HUES64 (cell line): ENCODE data around the gene SLC35F4.

Experiments
- H3K27ac ChIP-seq: 2 replicates; pipeline ENCODE4 v1.7.0; 2013; ENCODE audit warnings: low read depth, low read length, inconsistent platforms
- H3K27me3 ChIP-seq: 2 replicates; pipeline ENCODE4 v1.6.1; 2013; ENCODE audit warnings: mild to moderate bottlenecking, low read length; ENCODE audit not compliant: insufficient read depth
- H3K36me3 ChIP-seq: 2 replicates; pipeline ENCODE4 v1.6.1; 2013; ENCODE audit warnings: mild to moderate bottlenecking, low read length; ENCODE audit not compliant: insufficient read depth
- H3K4me1 ChIP-seq: 2 replicates; pipeline ENCODE4 v1.6.1; 2013; ENCODE audit warnings: mild to moderate bottlenecking, low read length, moderate library complexity; ENCODE audit not compliant: insufficient read depth
- H3K4me3 ChIP-seq: 2 replicates; pipeline ENCODE4 v1.5.1; 2013; ENCODE audit warnings: mild to moderate bottlenecking, low read length, moderate library complexity
- H3K9ac ChIP-seq: 2 replicates; pipeline ENCODE4 v1.6.1; 2013; ENCODE audit warnings: mild to moderate bottlenecking, low read depth, low read length
- H3K9me3 ChIP-seq: 2 replicates; pipeline ENCODE4 v1.6.1; 2013; ENCODE audit warnings: low read depth, low read length; ENCODE audit not compliant: insufficient read depth
- WGBS: fragments of 150-250, 120-280 bp; methylation state at CpG from one replicate; pipeline ENCODE4 v1.1.7; 2013; ENCODE audit warnings: missing lambda C conversion rate; 5-methylcytosine and 5-hydroxymethylcytosine counted together

SLC35F4 gene

DNA sequence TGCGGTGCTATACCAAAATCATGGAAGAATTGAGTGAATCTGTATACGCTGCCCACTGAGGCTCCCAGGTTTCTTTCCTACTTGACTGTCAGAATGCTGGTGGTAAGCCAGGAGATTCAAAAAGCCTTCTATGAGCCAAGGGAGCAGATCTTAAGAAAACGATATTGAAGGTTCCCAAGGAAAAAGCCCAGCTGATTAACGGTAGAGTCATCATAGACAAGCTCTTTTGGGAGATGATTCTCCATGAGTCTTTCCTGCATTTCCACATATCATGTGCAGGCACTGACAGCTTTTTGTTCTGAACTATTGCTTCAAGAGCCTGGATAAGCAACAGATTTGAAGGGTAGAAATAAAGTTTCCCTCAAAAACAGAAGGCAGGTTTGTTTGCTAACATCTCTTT, 17.5 kb downstream of the SLC35F4 start:
- H3K27me3 ChIP-seq: no peaks in the 10 kb centered on the region
- no peaks in the 10 kb centered on the region for H3K36me3 ChIP-seq
- WGBS: 94% methylated on average over 4 of the region's 4 CpGs
- no peak overlapping the region for H3K27ac ChIP-seq
- no peak overlapping the region for H3K9ac ChIP-seq
- H3K4me3 ChIP-seq: no peak overlapping the region
- no peaks in the 10 kb centered on the region for H3K4me1 ChIP-seq
- no peaks in the 10 kb centered on the region for H3K9me3 ChIP-seq

DNA sequence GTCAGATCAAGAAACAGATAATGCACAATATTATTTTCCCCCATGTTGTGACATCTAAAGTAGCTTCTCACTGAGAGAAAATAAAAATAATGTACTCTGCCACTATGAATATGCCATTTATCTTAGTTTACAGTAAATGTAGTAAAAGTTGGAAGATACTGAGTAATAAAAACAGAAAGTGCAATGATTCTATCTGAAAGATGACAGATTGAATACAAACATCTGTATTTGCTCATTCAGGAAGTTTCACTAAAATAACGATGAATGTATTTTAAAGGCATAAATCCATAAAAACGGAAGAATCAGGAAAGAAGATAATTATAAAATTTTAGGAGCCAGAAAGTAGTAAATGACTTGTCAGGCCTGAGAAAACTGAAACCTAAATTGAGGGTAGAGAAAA, 18.2 kb downstream of the SLC35F4 start:
- Histone ChIP-seq H3K4me1 (no peaks in the 10 kb centered on the region), H3K9ac (no peak overlapping the region), H3K36me3 (no peaks in the 10 kb centered on the region), H3K4me3 (no peak overlapping the region), H3K9me3 (no peaks in the 10 kb centered on the region), H3K27me3 (no peaks in the 10 kb centered on the region), H3K27ac (no peak overlapping the region)
- 97% methylated on average over 2 of the region's 2 CpGs for WGBS

- Histone ChIP-seq H3K9ac (no peak overlapping the region), H3K4me3 (no peak overlapping the region), H3K27ac (no peak overlapping the region), H3K4me1 (no peaks in the 10 kb centered on the region), H3K36me3 (no peaks in the 10 kb centered on the region), H3K27me3 (no peaks in the 10 kb centered on the region), H3K9me3 (no peaks in the 10 kb centered on the region)
Observed at GRCh38 chr14:57847096-57847495, 18.8 kb downstream of the SLC35F4 start.

- Histone ChIP-seq H3K4me1 (no peaks in the 10 kb centered on the region), H3K9ac (no peak overlapping the region), H3K27ac (no peak overlapping the region), H3K27me3 (no peaks in the 10 kb centered on the region), H3K9me3 (no peaks in the 10 kb centered on the region), H3K4me3 (no peak overlapping the region), H3K36me3 (no peaks in the 10 kb centered on the region)
- WGBS: 79% methylated on average over 2 of the region's 2 CpGs
Observed at GRCh38 chr14:57846596-57846995, 19.3 kb downstream of the SLC35F4 start.

- WGBS: 84% methylated on average over 3 of the region's 3 CpGs
- no peaks in the 10 kb centered on the region for H3K9me3 ChIP-seq
- H3K4me3 ChIP-seq: no peak overlapping the region
- no peaks in the 10 kb centered on the region for H3K36me3 ChIP-seq
- H3K27me3 ChIP-seq: no peaks in the 10 kb centered on the region
- no peak overlapping the region for H3K9ac ChIP-seq
- H3K27ac ChIP-seq: no peak overlapping the region
- H3K4me1 ChIP-seq: no peaks in the 10 kb centered on the region
Observed at GRCh38 chr14:57845802-57846531, 19.9 kb downstream of the SLC35F4 start.

GRCh38 chr14:57845316-57845715, 20.6 kb downstream of the SLC35F4 start:
- Histone ChIP-seq H3K36me3 (no peaks in the 10 kb centered on the region), H3K9ac (no peak overlapping the region), H3K4me1 (no peaks in the 10 kb centered on the region), H3K27ac (no peak overlapping the region), H3K9me3 (no peaks in the 10 kb centered on the region), H3K4me3 (no peak overlapping the region), H3K27me3 (no peaks in the 10 kb centered on the region)
- 96% methylated on average over 3 of the region's 3 CpGs for WGBS

GRCh38 chr14:57837267-57837666, 28.6 kb downstream of the SLC35F4 start:
- no peak overlapping the region for H3K27ac ChIP-seq
- H3K9me3 ChIP-seq: no peaks in the 10 kb centered on the region
- no peaks in the 10 kb centered on the region for H3K27me3 ChIP-seq
- H3K4me1 ChIP-seq: peaks cover 10% of the 10 kb centered on the region
- no peak overlapping the region for H3K9ac ChIP-seq
- WGBS: 94% methylated on average over 8 of the region's 8 CpGs
- H3K36me3 ChIP-seq: no peaks in the 10 kb centered on the region
- H3K4me3 ChIP-seq: no peak overlapping the region

- H3K36me3 ChIP-seq: no peaks in the 10 kb centered on the region
- WGBS: 90% methylated on average over 2 of the region's 2 CpGs
Observed at GRCh38 chr14:57835766-57836165, 30.1 kb downstream of the SLC35F4 start.

DNA sequence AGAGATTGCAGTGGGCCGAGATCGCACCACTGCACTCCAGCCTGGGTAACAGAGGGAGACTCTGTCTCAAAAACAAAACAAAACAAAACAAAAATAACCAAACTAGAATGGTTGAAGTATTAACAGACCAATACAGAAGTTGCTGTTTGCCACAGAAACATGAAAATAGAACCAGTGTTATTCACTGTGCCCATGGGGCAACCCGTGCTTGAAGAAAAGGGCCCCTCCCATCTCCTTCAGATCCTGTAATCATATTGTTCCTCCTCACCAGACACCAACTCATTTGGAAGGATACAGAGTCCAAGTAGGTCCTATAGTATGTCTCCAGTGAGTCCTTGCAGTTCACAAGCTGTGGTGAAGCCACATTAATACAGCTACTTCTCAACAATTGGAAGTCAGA, 30.9 kb downstream of the SLC35F4 start:
- H3K27me3 ChIP-seq: no peaks in the 10 kb centered on the region
- WGBS: 97% methylated on average over 3 of the region's 3 CpGs
- no peaks in the 10 kb centered on the region for H3K9me3 ChIP-seq
- peaks cover 12% of the 10 kb centered on the region for H3K4me1 ChIP-seq
- H3K4me3 ChIP-seq: no peak overlapping the region
- no peaks in the 10 kb centered on the region for H3K36me3 ChIP-seq
- H3K9ac ChIP-seq: no peak overlapping the region
- H3K27ac ChIP-seq: no peak overlapping the region

More at GRCh38 chr14:57835766-57836165, 30.1 kb downstream of the SLC35F4 start:
- Histone ChIP-seq H3K4me1 (peaks cover 12% of the 10 kb centered on the region), H3K4me3 (no peak overlapping the region), H3K9me3 (no peaks in the 10 kb centered on the region), H3K27me3 (no peaks in the 10 kb centered on the region), H3K9ac (no peak overlapping the region), H3K27ac (no peak overlapping the region)

- H3K4me3 ChIP-seq: no peak overlapping the region
- no peaks in the 10 kb centered on the region for H3K9me3 ChIP-seq
- H3K9ac ChIP-seq: no peak overlapping the region
- no peaks in the 10 kb centered on the region for H3K27me3 ChIP-seq
- WGBS: 100% methylated on average over 1 of the region's 1 CpG
- H3K36me3 ChIP-seq: no peaks in the 10 kb centered on the region
- peaks cover 12% of the 10 kb centered on the region for H3K4me1 ChIP-seq
- no peak overlapping the region for H3K27ac ChIP-seq
Observed at GRCh38 chr14:57834001-57834598, 31.8 kb downstream of the SLC35F4 start.

DNA sequence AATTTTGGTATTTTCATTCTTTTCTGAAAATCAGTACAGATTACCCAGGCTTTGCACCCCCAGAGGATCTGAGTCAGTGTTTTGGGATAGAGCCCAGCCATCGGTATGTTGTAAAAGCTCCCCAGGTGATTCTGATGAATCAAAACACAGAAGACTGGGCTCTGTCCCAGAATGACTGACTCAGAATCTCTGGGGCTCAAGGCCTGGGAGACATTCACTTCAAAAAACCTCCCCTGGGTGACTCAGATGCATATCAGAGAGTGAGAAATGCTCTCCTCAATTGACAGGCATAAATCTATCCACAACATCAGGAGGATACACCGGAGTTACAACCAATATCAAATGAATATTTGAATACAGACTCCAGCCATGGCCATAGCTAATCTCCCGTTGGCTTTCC, 32.6 kb downstream of the SLC35F4 start:
- Histone ChIP-seq H3K9ac (no peak overlapping the region), H3K27ac (no peak overlapping the region), H3K9me3 (no peaks in the 10 kb centered on the region), H3K4me3 (no peak overlapping the region), H3K27me3 (no peaks in the 10 kb centered on the region), H3K36me3 (no peaks in the 10 kb centered on the region), H3K4me1 (peaks cover 12% of the 10 kb centered on the region)
- 12% methylated on average over 2 of the region's 3 CpGs for WGBS
